NOMO-1 treated with DMSO at 0.1 percent for 48 hours (cell line): ENCODE results near the gene UBXN7.
"Not testable (repeated sequence)": the region's sequence is repeated elsewhere in the genome, so short reads cannot be mapped to it uniquely, and the experiment has no call there.

Experiments used
- DNase-seq: peaks from one replicate; lab custom pipeline; 2025; ENCODE audit not compliant: unreplicated experiment; lab: John Stamatoyannopoulos, UW

The UBXN7 gene

GRCh38 chr3:196419386-196419785, 12.8 kb downstream of the UBXN7 start:
- no peak for DNase-seq

DNA sequence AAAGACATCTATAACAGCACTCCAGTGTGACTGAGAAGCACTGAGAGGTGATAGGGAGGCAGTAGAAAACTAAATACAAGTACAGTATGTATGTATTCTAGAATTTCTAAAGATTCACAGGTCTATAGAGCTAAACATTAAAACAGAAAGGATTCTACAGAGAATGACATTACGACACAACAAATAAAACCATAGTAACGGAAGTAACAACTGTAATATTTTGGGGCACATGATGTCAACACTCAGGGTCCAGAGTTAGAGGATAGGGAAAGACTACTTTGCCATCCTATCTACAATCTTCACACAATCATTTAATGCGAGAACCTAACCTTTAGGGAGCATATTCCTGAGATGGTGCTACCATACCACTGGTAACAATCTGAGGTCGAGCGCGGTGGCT, 13.6 kb downstream of the UBXN7 start:
- DNase-seq = peak; percentile 58

GRCh38 chr3:196414469-196414868, 17.8 kb downstream of the UBXN7 start:
- DNase-seq = no peak

DNA sequence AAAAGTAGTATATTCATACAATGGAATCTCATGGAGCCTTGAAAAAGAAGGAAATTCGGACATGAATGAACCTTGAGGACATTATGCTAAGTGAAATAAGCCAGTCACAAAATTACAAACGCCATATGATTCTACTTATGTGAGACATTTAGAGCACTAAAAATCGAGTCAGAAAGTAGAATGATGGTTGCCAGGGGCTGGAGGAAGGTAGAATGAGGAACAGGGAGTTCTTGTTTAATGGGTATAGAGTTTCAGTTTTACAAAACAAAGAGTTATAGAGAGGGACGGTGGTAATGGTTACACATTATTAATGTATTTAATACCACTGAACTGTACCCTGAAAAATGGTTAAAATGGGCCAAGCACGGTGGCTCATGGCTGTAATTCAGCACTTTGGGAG, 19.5 kb downstream of the UBXN7 start:
- DNase-seq = peak; percentile 18

DNA sequence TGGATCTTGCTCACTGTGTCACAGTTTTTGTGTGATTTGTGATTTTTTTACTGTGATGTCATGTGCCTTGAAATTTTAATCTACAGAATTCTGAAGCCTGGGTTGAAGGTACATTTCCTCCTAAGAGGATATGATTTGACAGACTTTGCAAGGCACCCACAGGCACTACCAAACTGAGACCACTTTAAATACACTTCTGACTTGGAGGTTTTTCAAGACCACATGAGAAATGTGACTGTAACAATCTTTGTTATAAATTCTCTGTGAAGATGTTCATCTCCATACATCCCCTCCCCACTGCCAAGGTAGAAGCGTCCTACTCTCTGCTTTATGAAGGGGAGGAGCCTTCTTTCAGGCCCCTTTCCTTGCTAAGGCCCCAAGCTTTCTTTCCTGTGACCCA, 22.8 kb downstream of the UBXN7 start:
- no peak for DNase-seq

DNA sequence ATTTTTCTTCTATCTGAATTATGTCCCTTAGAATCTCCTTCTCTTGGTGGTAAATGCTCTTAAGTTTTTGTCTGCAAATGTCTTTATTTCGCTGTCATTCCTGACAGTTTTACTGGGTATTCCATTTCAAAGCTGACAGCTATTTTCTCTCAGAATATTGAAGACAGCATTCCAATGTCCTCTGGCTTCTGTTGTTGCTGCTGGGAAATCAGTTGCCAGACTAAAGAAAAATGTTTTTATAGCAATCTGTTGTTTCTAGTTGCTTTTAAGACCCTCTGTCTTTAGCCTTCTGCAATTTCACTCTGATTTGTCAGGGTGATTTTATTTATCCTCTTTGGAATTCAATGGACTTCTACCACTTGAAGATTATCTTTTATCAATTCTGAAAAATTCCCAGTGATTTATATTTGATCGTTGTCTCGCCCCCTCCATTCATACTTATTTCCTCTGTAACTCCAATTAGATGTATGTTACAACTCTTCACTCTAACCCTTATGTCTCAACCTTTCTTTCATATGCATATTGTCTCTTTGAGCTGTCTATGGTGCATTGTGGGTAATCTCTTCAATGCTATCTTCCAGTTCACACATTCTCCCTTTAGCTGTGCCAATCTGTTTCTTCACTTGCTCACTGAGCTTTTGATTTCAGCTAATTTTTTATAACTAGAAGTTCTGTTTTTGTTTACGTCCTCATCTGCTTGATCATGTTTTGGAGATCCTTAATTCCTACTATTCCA, 23.5 kb downstream of the UBXN7 start:
- DNase-seq = no peak

- DNase-seq = no peak
These were observed 25.3 kb downstream of the UBXN7 start for GRCh38 chr3:196406811-196407470.

DNA sequence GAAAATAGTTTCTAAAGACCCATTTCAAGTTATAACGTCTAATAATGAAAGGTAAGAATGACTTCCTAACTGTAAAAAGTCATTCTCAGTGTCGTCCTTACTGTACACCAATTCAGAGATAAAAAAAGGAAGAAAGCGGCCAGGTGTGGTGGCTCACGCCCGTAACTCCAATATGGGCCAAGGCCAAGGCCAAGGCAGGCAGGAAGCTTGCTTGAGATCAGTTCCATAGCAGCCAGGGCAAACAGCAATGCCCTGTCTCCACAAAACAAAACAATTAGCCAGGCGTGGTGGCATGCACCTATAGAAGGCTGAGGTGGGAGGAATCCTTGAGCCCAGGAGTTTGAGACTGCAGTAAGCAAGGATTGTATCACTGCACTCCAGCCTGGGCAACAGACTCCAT, 31.9 kb downstream of the UBXN7 start:
- no peak for DNase-seq

GRCh38 chr3:196399485-196399945, 32.7 kb downstream of the UBXN7 start:
- DNase-seq = no peak

DNA sequence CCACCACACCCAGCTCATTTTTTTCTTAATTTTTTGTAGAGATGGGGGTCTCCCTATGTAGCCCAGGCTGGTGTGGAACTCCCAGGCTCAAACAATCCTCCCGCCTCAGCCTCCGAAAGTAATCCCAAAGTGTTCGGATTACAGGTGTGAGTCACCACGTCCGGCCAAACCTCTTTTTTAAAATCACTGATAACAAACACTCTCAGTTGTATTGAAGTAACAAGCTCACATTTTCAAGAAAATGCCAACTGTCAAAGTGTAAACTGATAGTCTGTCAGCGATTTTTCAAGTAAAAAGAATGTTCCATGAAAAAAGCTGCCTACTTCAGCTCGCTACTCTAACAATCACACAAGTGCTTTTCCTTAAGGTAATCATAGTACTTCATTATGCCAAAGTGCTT, 33.4 kb downstream of the UBXN7 start:
- DNase-seq = no peak

DNA sequence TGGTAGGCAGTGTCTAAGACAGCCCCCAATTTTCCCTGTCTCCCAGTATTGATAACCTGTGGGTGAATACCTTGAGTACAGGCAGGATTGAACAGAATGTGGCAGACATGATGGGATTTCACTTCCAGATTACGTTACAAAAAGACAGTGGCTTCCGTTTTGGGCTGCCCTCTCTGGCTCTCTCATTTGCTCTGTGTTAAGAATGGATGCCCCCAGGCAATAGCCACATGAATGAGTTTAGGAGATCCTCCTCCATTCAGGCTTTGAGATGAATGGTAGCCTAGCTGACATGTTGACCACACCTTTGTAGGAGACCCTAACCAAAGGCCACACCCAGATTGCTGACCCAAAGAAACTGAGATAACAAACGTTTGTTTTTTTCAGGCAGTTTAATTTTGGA, 34.3 kb downstream of the UBXN7 start:
- no peak for DNase-seq

- DNase-seq = no peak
These were observed 42.1 kb downstream of the UBXN7 start for GRCh38 chr3:196390116-196390515.

- DNase-seq = no peak
These were observed 43.3 kb downstream of the UBXN7 start for GRCh38 chr3:196388956-196389355.

GRCh38 chr3:196387941-196388340, 44.3 kb downstream of the UBXN7 start:
- not testable (repeated sequence) for DNase-seq

DNA sequence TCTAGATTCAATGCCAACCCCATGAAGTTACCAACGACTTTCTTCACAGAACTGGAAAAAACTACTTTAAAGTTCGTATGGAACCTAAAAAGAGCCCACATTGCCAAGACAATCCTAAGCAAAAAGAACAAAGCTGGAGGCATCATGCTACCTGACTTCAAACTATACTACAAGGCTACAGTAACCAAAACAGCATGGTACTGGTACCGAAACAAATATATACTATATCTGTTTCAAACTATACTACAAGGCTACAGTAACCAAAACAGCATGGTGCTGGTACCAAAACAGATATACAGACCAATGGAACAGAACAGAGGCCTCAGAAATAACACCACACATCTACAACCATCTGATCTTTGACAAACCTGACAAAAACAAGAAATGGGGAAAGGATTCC, 45.4 kb downstream of the UBXN7 start:
- not testable (repeated sequence) for DNase-seq

DNA sequence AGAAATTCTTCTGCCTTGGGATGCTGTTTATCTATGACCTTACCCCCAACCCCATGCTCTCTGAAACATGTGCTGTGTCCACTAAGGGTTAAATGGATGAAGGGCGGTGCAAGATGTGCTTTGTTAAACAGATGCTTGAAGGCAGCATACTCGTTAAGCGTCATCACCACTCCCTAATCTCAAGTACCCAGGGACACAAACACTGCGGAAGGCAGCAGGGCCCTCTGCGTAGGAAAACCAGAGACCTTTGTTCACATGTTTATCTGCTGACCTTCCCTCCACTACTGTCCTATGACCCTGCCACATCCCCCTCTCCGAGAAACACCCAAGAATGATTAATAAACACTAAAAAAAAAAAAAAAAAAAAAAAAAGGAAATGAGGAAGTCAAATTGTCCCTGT, 46.2 kb downstream of the UBXN7 start:
- DNase-seq = not testable (repeated sequence)

DNA sequence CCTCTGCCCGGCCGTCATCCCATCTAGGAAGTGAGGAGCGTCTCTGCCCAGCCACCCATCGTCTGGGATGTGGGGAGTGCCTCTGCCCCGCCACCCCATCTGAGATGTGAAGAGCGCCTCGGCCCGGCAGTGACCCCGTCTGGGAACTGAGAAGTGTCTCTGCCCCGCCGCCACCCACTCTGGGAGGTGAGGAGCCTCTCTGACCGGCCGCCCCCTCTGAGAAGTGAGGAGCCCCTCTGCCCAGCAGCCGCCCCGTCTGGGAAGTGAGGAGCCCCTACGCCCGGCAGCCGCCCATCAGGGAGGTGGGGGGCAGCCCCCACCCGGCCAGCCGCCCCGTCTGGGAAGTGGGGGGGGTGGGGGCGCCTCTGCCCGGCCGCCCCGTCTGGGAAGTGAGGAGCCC, 46.8 kb downstream of the UBXN7 start:
- DNase-seq = not testable (repeated sequence)

GRCh38 chr3:196378146-196378841, 53.9 kb downstream of the UBXN7 start:
- no peak for DNase-seq

- no peak for DNase-seq
These were observed 54.9 kb downstream of the UBXN7 start for GRCh38 chr3:196377321-196377720.

DNA sequence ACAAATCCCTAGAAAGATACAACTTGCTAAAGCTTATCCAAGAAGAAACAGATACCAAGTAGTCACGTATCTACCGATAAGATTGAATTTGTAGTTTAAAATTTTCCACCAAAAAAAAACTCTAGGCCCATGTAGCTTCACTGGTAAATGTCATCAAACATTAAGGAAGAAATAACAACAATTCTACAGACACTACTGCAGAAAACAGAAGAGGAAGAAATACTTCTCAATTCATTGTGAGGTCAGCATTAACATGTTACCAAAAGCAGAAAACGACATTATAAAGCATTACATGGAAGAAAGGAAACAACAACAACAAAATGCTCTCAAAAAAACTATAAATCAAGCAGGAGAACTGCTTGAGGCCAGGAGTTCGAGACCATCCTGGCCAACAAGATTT, 66.5 kb downstream of the UBXN7 start:
- DNase-seq = peak; percentile 12

GRCh38 chr3:196360586-196360985, 71.6 kb downstream of the UBXN7 start:
- DNase-seq = no peak

GRCh38 chr3:196358540-196358939, 73.7 kb downstream of the UBXN7 start:
- not testable (repeated sequence) for DNase-seq
